ENCODE measurements around the gene RBFOX1. TPM values are rescaled to one million over a fixed set of nuclear protein-coding genes. Genes with fewer than 3 reads are reported as not detected.

Gene RBFOX1
- total RNA-seq, result not detected

- Histone ChIP-seq H3K4me1 (no peaks in the 10 kb centered on the region), H3K36me3 (no peaks in the 10 kb centered on the region), H3K4me3 (no peak within 1 kb of the TSS), H3K27ac (no peak within 1 kb of the TSS), H3K9me3 (no peaks in the 10 kb centered on the region), H3K27me3 (no peaks in the 10 kb centered on the region)
- DNase-seq (no peak), ATAC-seq (ENCODE audit: low FRiP score in 2 of 2) (no peak)
- no peak for TF ChIP-seq EP300 (IDR thresholded peaks at IDR 0.05)
- TF ChIP-seq POLR2AphosphoS5 (IDR thresholded peaks at IDR 0.05), result no peak
- TF ChIP-seq CTCF (IDR thresholded peaks at IDR 0.05), result no peak
- TF ChIP-seq POLR2A (IDR thresholded peaks at IDR 0.05), result no peak
- 82 to 84% methylated on average over 8 of the region's 8 CpGs for WGBS, 2 donors
Measured at GRCh38 chr16:7332611-7333010, at the start of gene RBFOX1. Gene RBFOX1 (plus strand): TSS chr16:7332845.

GRCh38 chr16:7284780-7285179 lies 47.9 kb upstream of the RBFOX1 start:
- WGBS, 2 donors, result 92 to 99% methylated on average over 4 of the region's 4 CpGs
- no peaks in the 10 kb centered on the region for H3K27me3 ChIP-seq
- no peak overlapping the region for H3K4me3 ChIP-seq
- H3K9me3 ChIP-seq, result peaks cover 0 to 9% (median 4%) of the 10 kb centered on the region in 4 donors
- ATAC-seq (ENCODE audit: low FRiP score in 2 of 2), result no peak
- H3K36me3 ChIP-seq, result no peaks in the 10 kb centered on the region
- H3K4me1 ChIP-seq, result no peaks in the 10 kb centered on the region
- H3K27ac ChIP-seq, result no peak overlapping the region
- TF ChIP-seq POLR2AphosphoS5 (IDR thresholded peaks at IDR 0.05), result no peak
- TF ChIP-seq CTCF (IDR thresholded peaks at IDR 0.05), result no peak
- no peak for TF ChIP-seq POLR2A (IDR thresholded peaks at IDR 0.05)
- TF ChIP-seq EP300 (IDR thresholded peaks at IDR 0.05), result no peak
- no peak for DNase-seq

- no peak for ATAC-seq (ENCODE audit: low FRiP score in 2 of 2)
Measured at GRCh38 chr16:7285520-7285919, 47.1 kb upstream of the RBFOX1 start.

GRCh38 chr16:7289299-7289698 lies 43.3 kb upstream of the RBFOX1 start:
- ATAC-seq (ENCODE audit: low FRiP score in 2 of 2), result no peak
- Histone ChIP-seq H3K9me3 (peaks cover 0 to 9% (median 4%) of the 10 kb centered on the region in 4 donors), H3K27ac (no peak overlapping the region), H3K4me1 (no peaks in the 10 kb centered on the region), H3K27me3 (no peaks in the 10 kb centered on the region), H3K36me3 (no peaks in the 10 kb centered on the region), H3K4me3 (no peak overlapping the region)
- TF ChIP-seq POLR2A (IDR thresholded peaks at IDR 0.05), result no peak
- WGBS, 2 donors, result 93 to 94% methylated on average over 3 of the region's 3 CpGs
- no peak for DNase-seq

More at GRCh38 chr16:7285520-7285919, 47.1 kb upstream of the RBFOX1 start:
- H3K9me3 ChIP-seq, result peaks cover 0 to 9% (median 4%) of the 10 kb centered on the region in 4 donors
- TF ChIP-seq POLR2AphosphoS5 (IDR thresholded peaks at IDR 0.05) (no peak), EP300 (IDR thresholded peaks at IDR 0.05) (no peak), POLR2A (IDR thresholded peaks at IDR 0.05) (no peak)
- no peak for DNase-seq
- no peaks in the 10 kb centered on the region for H3K4me1 ChIP-seq
- no peak overlapping the region for H3K27ac ChIP-seq
- H3K4me3 ChIP-seq, result no peak overlapping the region
- no peaks in the 10 kb centered on the region for H3K27me3 ChIP-seq
- WGBS, 2 donors, result 92 to 93% methylated on average over 2 of the region's 2 CpGs
- no peaks in the 10 kb centered on the region for H3K36me3 ChIP-seq

- Histone ChIP-seq H3K27ac (no peak overlapping the region), H3K36me3 (no peaks in the 10 kb centered on the region), H3K27me3 (no peaks in the 10 kb centered on the region), H3K9me3 (peaks cover 0 to 5% (median 1%) of the 10 kb centered on the region in 4 donors), H3K4me1 (no peaks in the 10 kb centered on the region), H3K4me3 (no peak overlapping the region)
- no peak for ATAC-seq (ENCODE audit: low FRiP score in 2 of 2)
- DNase-seq, result no peak
- TF ChIP-seq POLR2AphosphoS5 (IDR thresholded peaks at IDR 0.05) (no peak), CTCF (IDR thresholded peaks at IDR 0.05) (no peak), EP300 (IDR thresholded peaks at IDR 0.05) (no peak), POLR2A (IDR thresholded peaks at IDR 0.05) (no peak)
- WGBS, 2 donors, result 80 to 84% methylated on average over 6 of the region's 6 CpGs
Measured at GRCh38 chr16:7290682-7291081, 42.0 kb upstream of the RBFOX1 start.

- TF ChIP-seq EP300 (IDR thresholded peaks at IDR 0.05) (no peak), CTCF (IDR thresholded peaks at IDR 0.05) (no peak), POLR2AphosphoS5 (IDR thresholded peaks at IDR 0.05) (no peak), POLR2A (IDR thresholded peaks at IDR 0.05) (no peak)
- Histone ChIP-seq H3K27me3 (no peaks in the 10 kb centered on the region), H3K36me3 (no peaks in the 10 kb centered on the region), H3K4me1 (no peaks in the 10 kb centered on the region), H3K4me3 (no peak overlapping the region), H3K9me3 (no peaks in the 10 kb centered on the region), H3K27ac (no peak overlapping the region)
- 68% methylated on average over 4 of the region's 4 CpGs for WGBS, 2 donors
- DNase-seq (no peak), ATAC-seq (ENCODE audit: low FRiP score in 2 of 2) (no peak)
Measured at GRCh38 chr16:7294020-7294419, 38.6 kb upstream of the RBFOX1 start.
